A673 (cell line): ENCODE results near the gene DTWD2.

ENCODE experiments used
- CTCF ChIP-seq: fragments of 300-800, 200-600 bp; sonication (generic); conservative IDR thresholded peaks from 2 replicates; pipeline ENCODE4 v1.5.1; 2017; ENCODE audit warnings: low read depth, mild to moderate bottlenecking, antibody characterized with exemption, low read length, moderate library complexity, mixed read lengths
- EZH2 ChIP-seq: fragments of 200-600 bp; sonication (generic); IDR thresholded peaks from 2 replicates; pipeline ENCODE4 v1.6.1; 2017; ENCODE audit warnings: borderline replicate concordance, low read depth, mild to moderate bottlenecking, mixed read lengths, antibody characterized with exemption, low read length; ENCODE audit not compliant: poor library complexity, severe bottlenecking

GRCh38 chr5:118793091-118793490 is 195.3 kb downstream of the DTWD2 start:
- TF ChIP-seq EZH2 (no peak), CTCF (no peak)
